GM12875 (cell line): ENCODE measurements around the gene GHRHR.

Experiments used
- H3K4me3 ChIP-seq: one replicate; pipeline ENCODE4 v1.5.1; 2011; ENCODE audit warnings: low read depth, low read length, control low read depth
- CTCF ChIP-seq: IDR thresholded peaks from 2 replicates; pipeline ENCODE4 v1.5.1; 2011; ENCODE audit warnings: low read depth, mild to moderate bottlenecking, control low read depth, inconsistent platforms, low read length, moderate library complexity, borderline replicate concordance; ENCODE audit not compliant: insufficient read depth

Gene GHRHR

GRCh38 chr7:30918676-30919075, 45.1 kb upstream of the GHRHR start:
- no peak overlapping the region for H3K4me3 ChIP-seq
- no peak for TF ChIP-seq CTCF

- no peak for TF ChIP-seq CTCF
- no peak overlapping the region for H3K4me3 ChIP-seq
Observed at GRCh38 chr7:30920021-30920583, 43.7 kb upstream of the GHRHR start.

- TF ChIP-seq CTCF = no peak
- H3K4me3 ChIP-seq = no peak overlapping the region
Observed at GRCh38 chr7:30920584-30921539, 42.9 kb upstream of the GHRHR start.

GRCh38 chr7:30921540-30922401, 42.0 kb upstream of the GHRHR start:
- H3K4me3 ChIP-seq = no peak overlapping the region

GRCh38 chr7:30922596-30922995, 41.2 kb upstream of the GHRHR start:
- no peak for TF ChIP-seq CTCF
- H3K4me3 ChIP-seq = no peak overlapping the region

More at GRCh38 chr7:30921540-30922401, 42.0 kb upstream of the GHRHR start:
- no peak for TF ChIP-seq CTCF

- TF ChIP-seq CTCF = no peak
Observed at GRCh38 chr7:30923009-30923773, 40.6 kb upstream of the GHRHR start.

More at GRCh38 chr7:30923009-30923773, 40.6 kb upstream of the GHRHR start:
- no peak overlapping the region for H3K4me3 ChIP-seq
